NT2/D1 (cell line): Measurements from ENCODE around the gene STXBP6.

Experiments used
- SUZ12 ChIP-seq: IDR thresholded peaks from 2 replicates; pipeline ENCODE4 v1.6.1; 2011; ENCODE audit not compliant: insufficient read length, insufficient read depth; ENCODE audit errors: extremely low read depth
- YY1 ChIP-seq: IDR thresholded peaks from 2 replicates; pipeline ENCODE4 v1.6.1; 2011; ENCODE audit not compliant: insufficient read length, insufficient read depth
- ZNF274 ChIP-seq: IDR thresholded peaks from 2 replicates; pipeline ENCODE4 v1.6.1; 2011; ENCODE audit warnings: mild to moderate bottlenecking, low read depth, low read length

GRCh38 chr14:24866067-24866639 lies 183.8 kb downstream of the STXBP6 start:
- no peak for TF ChIP-seq ZNF274
- no peak for TF ChIP-seq SUZ12
- no peak for TF ChIP-seq YY1
